ENCODE measurements around the gene LRRC66.

The LRRC66 gene

GRCh38 chr4:52019936-52020657, at the start of gene LRRC66:
LRRC66 (minus strand) TSS chr4:52020363; CDS start chr4:52017613, 2,750 bp downstream.
- Mint-ChIP-seq H3K4me1 (ENCODE audit: low read depth) (no peaks in the 10 kb centered on the region), H3K9me3 (no peaks in the 10 kb centered on the region), H3K36me3 (ENCODE audit: low read depth) (peaks cover 19% of the 10 kb centered on the region)

GRCh38 chr4:52069571-52069970, 49.4 kb upstream of the LRRC66 start:
- H3K27ac Mint-ChIP-seq: no peak overlapping the region
- H3K9me3 Mint-ChIP-seq: no peaks in the 10 kb centered on the region
- H3K4me1 Mint-ChIP-seq (ENCODE audit: low read depth): no peaks in the 10 kb centered on the region
- no peak for DNase-seq
- H3K4me3 Mint-ChIP-seq: no peak overlapping the region
- peaks cover 47% of the 10 kb centered on the region for H3K27me3 Mint-ChIP-seq
- H3K36me3 Mint-ChIP-seq (ENCODE audit: low read depth): no peaks in the 10 kb centered on the region

More at GRCh38 chr4:52019936-52020657, at the start of gene LRRC66:
- Mint-ChIP-seq H3K4me3 (no peak within 1 kb of the TSS), H3K27me3 (no peaks in the 10 kb centered on the region), H3K27ac (no peak within 1 kb of the TSS)
- DNase-seq: no peak

GRCh38 chr4:52059372-52059771, 39.2 kb upstream of the LRRC66 start:
- no peaks in the 10 kb centered on the region for H3K4me1 Mint-ChIP-seq (ENCODE audit: low read depth)
- no peaks in the 10 kb centered on the region for H3K36me3 Mint-ChIP-seq (ENCODE audit: low read depth)
- H3K27ac Mint-ChIP-seq: no peak overlapping the region
- no peak for DNase-seq
- H3K4me3 Mint-ChIP-seq: no peak overlapping the region
- peaks cover 37% of the 10 kb centered on the region for H3K27me3 Mint-ChIP-seq
- no peaks in the 10 kb centered on the region for H3K9me3 Mint-ChIP-seq

GRCh38 chr4:52058275-52058674, 38.1 kb upstream of the LRRC66 start:
- H3K4me3 Mint-ChIP-seq: no peak overlapping the region
- H3K27ac Mint-ChIP-seq: no peak overlapping the region
- no peaks in the 10 kb centered on the region for H3K4me1 Mint-ChIP-seq (ENCODE audit: low read depth)
- no peak for DNase-seq
- H3K27me3 Mint-ChIP-seq: peaks cover 48% of the 10 kb centered on the region
- no peaks in the 10 kb centered on the region for H3K9me3 Mint-ChIP-seq
- no peaks in the 10 kb centered on the region for H3K36me3 Mint-ChIP-seq (ENCODE audit: low read depth)

GRCh38 chr4:52057196-52057595, 37.0 kb upstream of the LRRC66 start:
- H3K27ac Mint-ChIP-seq: no peak overlapping the region
- no peak overlapping the region for H3K4me3 Mint-ChIP-seq
- no peaks in the 10 kb centered on the region for H3K36me3 Mint-ChIP-seq (ENCODE audit: low read depth)
- DNase-seq: no peak
- H3K4me1 Mint-ChIP-seq (ENCODE audit: low read depth): peaks cover 4% of the 10 kb centered on the region
- peaks cover 56% of the 10 kb centered on the region for H3K27me3 Mint-ChIP-seq
- H3K9me3 Mint-ChIP-seq: no peaks in the 10 kb centered on the region

- no peak for DNase-seq
- H3K9me3 Mint-ChIP-seq: no peaks in the 10 kb centered on the region
- H3K27ac Mint-ChIP-seq: no peak overlapping the region
- H3K4me3 Mint-ChIP-seq: no peak overlapping the region
- no peaks in the 10 kb centered on the region for H3K36me3 Mint-ChIP-seq (ENCODE audit: low read depth)
- H3K27me3 Mint-ChIP-seq: peaks cover 75% of the 10 kb centered on the region
- peaks cover 18% of the 10 kb centered on the region for H3K4me1 Mint-ChIP-seq (ENCODE audit: low read depth)
These were observed 34.1 kb upstream of the LRRC66 start for GRCh38 chr4:52054254-52054653.

GRCh38 chr4:52052475-52052780, 32.3 kb upstream of the LRRC66 start:
- Mint-ChIP-seq H3K4me1 (ENCODE audit: low read depth) (peaks cover 18% of the 10 kb centered on the region), H3K27me3 (peaks cover 86% of the 10 kb centered on the region), H3K4me3 (peak overlapping the region; percentile 68), H3K9me3 (no peaks in the 10 kb centered on the region), H3K27ac (no peak overlapping the region), H3K36me3 (ENCODE audit: low read depth) (no peaks in the 10 kb centered on the region)
- DNase-seq: no peak

- H3K27ac Mint-ChIP-seq: no peak overlapping the region
- peak; percentile 30 for DNase-seq
These were observed 31.7 kb upstream of the LRRC66 start for GRCh38 chr4:52051615-52052474.

GRCh38 chr4:52051213-52051614, 31.1 kb upstream of the LRRC66 start, which contains the start of gene SPATA18:
SPATA18 (plus strand) TSS chr4:52051304; CDS start chr4:52051705, 401 bp downstream.
- Mint-ChIP-seq H3K4me1 (ENCODE audit: low read depth) (peaks cover 18% of the 10 kb centered on the region), H3K4me3 (peak within 1 kb of the TSS; percentile 68), H3K27ac (no peak within 1 kb of the TSS), H3K36me3 (ENCODE audit: low read depth) (no peaks in the 10 kb centered on the region), H3K27me3 (peaks cover 86% of the 10 kb centered on the region), H3K9me3 (no peaks in the 10 kb centered on the region)
- peak; percentile 27 for DNase-seq

More at GRCh38 chr4:52051615-52052474, 31.7 kb upstream of the LRRC66 start:
- Mint-ChIP-seq H3K9me3 (no peaks in the 10 kb centered on the region), H3K4me1 (ENCODE audit: low read depth) (peaks cover 18% of the 10 kb centered on the region), H3K36me3 (ENCODE audit: low read depth) (no peaks in the 10 kb centered on the region), H3K27me3 (peaks cover 86% of the 10 kb centered on the region), H3K4me3 (peak overlapping the region; percentile 68)

GRCh38 chr4:52049266-52049665, 29.1 kb upstream of the LRRC66 start:
- peaks cover 18% of the 10 kb centered on the region for H3K4me1 Mint-ChIP-seq (ENCODE audit: low read depth)
- no peaks in the 10 kb centered on the region for H3K9me3 Mint-ChIP-seq
- no peak for DNase-seq
- H3K27ac Mint-ChIP-seq: no peak overlapping the region
- H3K27me3 Mint-ChIP-seq: peaks cover 81% of the 10 kb centered on the region
- H3K36me3 Mint-ChIP-seq (ENCODE audit: low read depth): no peaks in the 10 kb centered on the region
- H3K4me3 Mint-ChIP-seq: no peak overlapping the region

- DNase-seq: no peak
- H3K4me1 Mint-ChIP-seq (ENCODE audit: low read depth): no peaks in the 10 kb centered on the region
- H3K27ac Mint-ChIP-seq: no peak overlapping the region
- H3K27me3 Mint-ChIP-seq: peaks cover 62% of the 10 kb centered on the region
- no peak overlapping the region for H3K4me3 Mint-ChIP-seq
- H3K36me3 Mint-ChIP-seq (ENCODE audit: low read depth): no peaks in the 10 kb centered on the region
- no peaks in the 10 kb centered on the region for H3K9me3 Mint-ChIP-seq
These were observed 24.9 kb upstream of the LRRC66 start for GRCh38 chr4:52045028-52045427.

- H3K4me3 Mint-ChIP-seq: peak within 1 kb of the TSS; percentile 84
- peaks cover 19% of the 10 kb centered on the region for H3K27me3 Mint-ChIP-seq
- DNase-seq: peak; percentile 86
- no peaks in the 10 kb centered on the region for H3K9me3 Mint-ChIP-seq
- H3K36me3 Mint-ChIP-seq (ENCODE audit: low read depth): peaks cover 2% of the 10 kb centered on the region
- H3K4me1 Mint-ChIP-seq (ENCODE audit: low read depth): peaks cover 25% of the 10 kb centered on the region
- peak within 1 kb of the TSS; percentile 65 for H3K27ac Mint-ChIP-seq
These were observed 18.1 kb upstream of the LRRC66 start, which contains the start of gene SGCB for GRCh38 chr4:52038103-52038912. SGCB (minus strand) TSS chr4:52038299; CDS start chr4:52038259, 40 bp downstream.

GRCh38 chr4:52037689-52038102, 17.5 kb upstream of the LRRC66 start:
- Mint-ChIP-seq H3K4me3 (peak overlapping the region; percentile 84), H3K27ac (peak overlapping the region; percentile 65), H3K4me1 (ENCODE audit: low read depth) (peaks cover 25% of the 10 kb centered on the region), H3K9me3 (no peaks in the 10 kb centered on the region), H3K36me3 (ENCODE audit: low read depth) (peaks cover 3% of the 10 kb centered on the region), H3K27me3 (peaks cover 15% of the 10 kb centered on the region)
- DNase-seq: no peak

GRCh38 chr4:52036886-52037530, 16.8 kb upstream of the LRRC66 start:
- Mint-ChIP-seq H3K27me3 (peaks cover 11% of the 10 kb centered on the region), H3K36me3 (ENCODE audit: low read depth) (peaks cover 4% of the 10 kb centered on the region), H3K4me3 (peak overlapping the region; percentile 84), H3K27ac (peak overlapping the region; percentile 65), H3K4me1 (ENCODE audit: low read depth) (peaks cover 25% of the 10 kb centered on the region), H3K9me3 (no peaks in the 10 kb centered on the region)
- no peak for DNase-seq
